ENCODE measurements around the gene KDM4C. TPM values are rescaled to one million over a fixed set of nuclear protein-coding genes. Genes with fewer than 3 reads are reported as not detected.
"Not testable (repeated sequence)": the region's sequence is repeated elsewhere in the genome, so short reads cannot be mapped to it uniquely, and the experiment has no call there.

KDM4C gene
- polyA plus RNA-seq, 1 donor, result 21.6 TPM

DNA sequence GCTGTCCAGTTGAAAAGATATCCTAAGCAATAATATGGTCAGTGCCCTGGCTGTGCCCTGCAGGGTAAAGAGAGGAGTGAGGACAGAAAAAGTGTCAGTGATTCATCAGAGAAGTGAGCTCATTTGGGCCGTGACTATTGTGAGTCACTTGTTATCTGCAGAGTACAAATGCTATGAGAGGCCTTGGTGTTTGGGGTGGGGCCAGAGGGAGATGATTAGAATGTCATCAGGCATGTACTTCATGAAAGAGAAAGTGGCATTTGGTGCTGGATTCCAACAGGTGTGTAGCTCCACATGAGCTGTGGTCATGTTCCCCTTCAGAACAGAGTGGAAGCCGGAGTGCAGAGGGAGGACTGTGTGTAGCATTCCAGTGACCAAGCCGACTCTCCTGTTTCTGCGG, 174.1 kb downstream of the KDM4C start:
- DNase-seq, result no peak

DNA sequence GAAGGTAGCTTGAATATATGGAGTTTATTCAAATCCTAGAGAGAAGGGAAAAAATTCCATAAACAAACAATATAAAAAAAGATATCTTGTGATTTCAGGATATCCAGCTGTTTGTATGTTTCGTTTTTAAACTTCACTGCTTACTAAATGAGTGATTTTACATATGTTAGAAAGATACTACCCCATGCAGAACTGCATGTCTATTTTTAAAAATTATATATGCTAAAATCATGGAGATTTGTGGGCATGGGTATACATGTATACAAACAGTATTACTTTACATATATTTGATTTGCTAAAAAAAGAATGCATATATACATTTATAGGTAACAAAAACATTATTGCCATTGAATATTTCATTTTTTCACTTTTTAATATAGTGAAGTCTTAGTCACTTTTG, 178.3 kb downstream of the KDM4C start:
- DNase-seq, result no peak

DNA sequence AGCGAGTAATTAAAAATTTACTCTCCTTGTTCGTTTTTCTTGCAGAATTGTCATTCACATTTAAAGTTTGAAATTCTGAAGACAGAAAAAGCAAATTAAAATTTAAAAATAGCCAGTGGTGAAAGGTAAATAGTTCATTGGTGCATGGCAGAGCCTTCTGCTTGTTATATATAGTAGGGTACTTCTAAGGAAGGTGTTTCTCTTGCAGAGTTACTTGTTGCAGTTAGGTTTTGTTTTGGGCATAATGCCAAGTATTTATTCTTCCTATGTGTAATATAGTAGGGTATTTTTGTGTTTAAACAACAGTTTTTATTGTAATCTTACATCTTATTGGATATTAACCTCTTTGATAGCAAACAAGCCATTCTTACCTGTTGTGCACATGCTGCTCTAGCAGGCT, 179.4 kb downstream of the KDM4C start:
- no peak for DNase-seq

DNA sequence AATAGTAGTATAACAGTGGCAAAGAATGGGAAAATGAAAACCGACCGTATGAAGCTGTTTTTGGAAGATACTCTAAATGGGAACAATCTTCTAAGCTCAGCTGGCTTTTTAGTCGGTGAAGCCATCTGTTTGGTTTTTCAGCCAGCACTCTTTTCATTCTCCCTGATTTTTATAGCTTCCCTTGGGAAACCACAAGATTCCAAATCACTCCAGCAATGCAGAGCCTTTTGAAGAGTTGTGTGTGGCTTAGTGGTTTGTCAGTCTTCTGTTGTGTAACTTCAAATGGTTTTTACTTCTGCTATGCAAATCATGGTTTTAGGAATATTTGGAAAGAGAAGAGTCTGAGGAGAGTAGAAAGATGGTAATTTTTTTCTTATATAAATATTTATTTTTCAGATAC, 180.7 kb downstream of the KDM4C start:
- DNase-seq, result no peak

DNA sequence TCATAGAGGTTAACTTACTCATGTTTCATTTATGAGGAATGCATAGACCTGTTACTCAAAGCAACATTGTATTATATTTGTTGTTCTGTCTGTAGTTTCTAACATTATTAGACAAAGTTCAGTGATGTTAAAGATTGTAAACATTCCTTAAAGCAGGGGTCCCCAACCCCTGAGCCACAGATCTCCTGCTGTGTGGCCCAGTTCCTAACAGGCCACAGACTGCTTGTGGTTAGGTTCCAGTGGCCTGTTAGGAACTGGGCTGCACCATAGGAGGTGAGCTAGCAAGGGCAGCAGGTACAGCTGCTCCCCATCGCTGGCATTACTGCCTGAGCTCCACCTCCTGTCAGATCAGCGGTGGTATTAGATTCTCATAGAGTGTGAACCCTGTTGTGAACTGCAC, 181.1 kb downstream of the KDM4C start:
- DNase-seq, result no peak

DNA sequence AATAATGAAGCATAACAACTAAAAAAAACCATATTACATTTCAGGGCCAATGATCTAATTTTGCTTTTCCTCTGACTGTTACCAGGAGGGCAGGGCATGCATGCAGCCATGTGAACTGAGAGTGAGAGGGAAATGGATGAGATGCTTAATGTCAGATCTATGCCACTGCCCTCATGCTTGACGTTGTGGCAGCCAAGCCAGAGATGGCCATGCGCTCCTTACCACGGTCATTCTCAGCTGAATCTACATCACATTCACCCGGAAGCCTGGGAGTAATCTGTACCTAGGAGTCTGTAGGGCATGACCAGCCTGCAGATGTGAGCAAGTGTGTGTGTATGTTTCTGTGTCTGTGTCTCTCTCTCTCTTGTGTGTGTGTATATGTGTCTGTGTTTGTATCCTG, 183.7 kb downstream of the KDM4C start:
- DNase-seq, result no peak

DNA sequence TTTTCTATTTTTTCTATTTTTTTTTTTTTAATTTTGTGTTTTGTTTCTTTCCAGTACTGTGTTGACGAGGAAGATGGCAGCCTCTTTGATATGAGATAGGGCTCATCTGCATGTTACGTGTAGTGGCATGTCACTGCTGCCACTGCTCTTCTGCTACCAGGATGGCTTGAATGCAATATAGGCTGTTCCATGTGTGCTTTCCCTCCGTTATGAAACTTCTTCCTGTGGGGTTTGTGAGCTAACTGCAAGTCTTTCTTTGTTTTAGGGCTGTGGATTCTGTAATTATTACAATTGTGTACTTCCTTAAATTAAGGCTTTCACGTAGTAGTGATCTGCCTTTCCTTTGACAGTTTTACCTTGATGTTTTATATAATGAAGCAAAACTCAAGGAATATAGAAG, 184.6 kb downstream of the KDM4C start:
- no peak for DNase-seq

DNA sequence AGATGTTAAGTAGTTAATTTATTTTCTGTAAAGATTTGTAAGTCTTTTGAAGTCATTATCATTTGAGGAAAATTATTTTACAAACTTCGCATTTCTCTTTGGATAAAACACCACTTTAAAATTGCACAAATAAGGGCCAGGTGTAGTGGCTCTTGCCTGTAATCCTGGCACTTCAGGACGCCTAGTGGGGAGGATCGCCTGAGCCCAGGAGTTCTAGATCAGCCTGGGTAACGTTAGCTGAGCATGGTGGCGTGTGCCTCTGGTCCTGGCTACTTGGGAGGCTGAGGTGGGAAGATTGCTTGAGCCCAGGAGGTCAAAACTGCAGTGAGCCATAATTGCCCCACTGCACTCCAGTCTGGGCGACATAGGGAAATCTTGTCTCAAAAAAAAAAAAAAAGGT, 185.5 kb downstream of the KDM4C start:
- DNase-seq, result no peak

DNA sequence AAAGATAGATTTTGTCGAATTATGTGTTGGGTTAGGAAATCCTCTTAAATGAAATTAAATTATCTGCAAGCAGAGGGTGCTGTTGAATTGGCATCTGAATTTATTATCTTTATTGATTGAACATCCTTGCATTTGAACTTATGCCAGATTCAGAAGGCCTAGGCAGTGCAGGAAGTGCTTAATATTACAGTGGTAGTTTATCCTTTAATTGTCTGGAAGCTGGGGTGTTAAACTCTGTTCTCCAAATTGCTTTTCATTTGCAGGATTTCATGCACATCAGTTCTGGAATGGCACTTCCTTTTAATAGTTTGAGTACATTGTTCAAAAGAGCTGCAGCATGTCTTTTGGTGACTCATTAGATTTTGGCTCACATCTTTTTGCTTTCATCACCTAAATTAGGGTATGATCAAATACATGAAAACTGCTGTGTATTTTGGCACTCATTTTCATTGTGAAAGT, 186.3 kb downstream of the KDM4C start:
- DNase-seq, result no peak

DNA sequence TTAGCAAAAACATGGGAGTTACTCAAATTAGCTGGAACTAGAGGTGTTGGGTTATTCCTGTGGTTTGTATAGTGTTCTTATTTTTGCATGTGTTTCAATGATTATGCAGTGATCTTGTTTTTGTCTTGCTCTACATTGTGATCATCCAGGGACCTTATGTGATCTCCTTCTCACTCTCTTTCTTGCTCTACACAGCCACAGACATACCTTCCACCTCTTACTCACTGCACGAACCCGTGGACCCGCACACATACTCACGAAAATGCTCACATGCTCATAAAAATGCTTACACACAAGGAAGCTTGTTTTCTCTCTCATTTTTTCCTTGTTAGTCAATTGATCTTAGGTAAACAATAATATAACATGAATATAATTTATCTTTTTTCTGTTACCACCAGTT, 187.1 kb downstream of the KDM4C start:
- DNase-seq, result no peak

DNA sequence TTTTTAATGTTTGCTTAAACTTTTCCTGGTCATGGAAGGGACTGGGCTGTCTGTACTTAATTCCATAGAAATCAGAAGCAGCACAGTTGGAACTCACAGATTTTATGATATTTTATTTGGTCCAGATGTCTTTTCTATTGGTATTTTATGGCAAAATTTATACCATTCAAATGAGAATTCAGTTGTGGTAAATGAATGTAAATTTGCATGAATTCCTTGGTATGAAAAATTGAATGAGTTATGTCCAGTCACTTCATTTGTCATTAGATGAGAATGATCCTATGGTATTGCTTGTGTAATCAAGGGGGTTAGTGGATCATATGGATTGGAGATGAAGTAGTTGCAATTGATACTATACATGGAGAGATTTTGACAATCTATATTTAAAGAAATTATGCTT, 188.0 kb downstream of the KDM4C start:
- no peak for DNase-seq

DNA sequence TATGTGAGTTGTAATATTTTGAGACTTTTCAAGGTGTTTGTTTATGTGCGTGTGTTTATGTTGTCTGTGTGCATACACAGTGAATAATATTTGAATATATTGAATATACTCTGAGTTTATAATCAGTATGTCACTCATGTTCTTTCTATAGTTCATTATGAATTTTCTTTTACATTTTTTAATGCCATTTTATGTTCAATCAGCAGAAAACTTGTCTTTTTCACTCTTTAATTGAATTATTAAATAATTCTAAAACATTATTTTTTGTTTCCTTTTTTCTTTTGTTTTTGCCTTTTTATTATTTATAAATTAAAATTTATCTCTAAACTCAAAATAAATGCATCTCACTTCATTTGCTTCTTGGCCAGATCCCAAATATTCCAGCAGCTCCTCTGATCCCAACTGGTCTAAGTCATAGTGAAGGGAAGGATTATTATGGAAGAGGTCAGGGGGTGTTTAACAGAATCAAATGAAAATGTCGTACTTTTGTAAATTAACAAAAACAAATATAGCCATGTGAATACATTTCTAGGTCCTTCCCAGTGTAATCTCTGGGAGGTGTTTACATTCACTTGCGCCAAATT, 188.9 kb downstream of the KDM4C start:
- DNase-seq, result no peak

DNA sequence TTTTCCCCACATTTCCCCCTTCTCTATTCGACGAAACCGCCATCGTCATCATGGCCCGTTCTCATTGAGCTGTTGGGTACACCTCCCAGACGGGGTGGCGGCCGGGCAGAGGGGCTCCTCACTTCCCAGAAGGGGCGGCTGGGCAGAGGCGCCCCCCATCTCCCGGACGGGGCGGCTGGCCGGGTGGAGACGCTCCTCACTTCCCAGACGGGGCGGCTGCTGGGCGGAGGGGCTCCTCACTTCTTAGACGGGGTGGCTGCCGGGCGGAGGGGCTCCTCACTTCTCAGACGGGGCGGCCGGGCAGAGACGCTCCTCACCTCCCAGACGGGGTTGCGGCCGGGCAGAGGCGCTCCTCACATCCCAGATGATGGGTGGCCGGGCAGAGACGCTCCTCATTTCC, 191.1 kb downstream of the KDM4C start:
- DNase-seq, result not testable (repeated sequence)

DNA sequence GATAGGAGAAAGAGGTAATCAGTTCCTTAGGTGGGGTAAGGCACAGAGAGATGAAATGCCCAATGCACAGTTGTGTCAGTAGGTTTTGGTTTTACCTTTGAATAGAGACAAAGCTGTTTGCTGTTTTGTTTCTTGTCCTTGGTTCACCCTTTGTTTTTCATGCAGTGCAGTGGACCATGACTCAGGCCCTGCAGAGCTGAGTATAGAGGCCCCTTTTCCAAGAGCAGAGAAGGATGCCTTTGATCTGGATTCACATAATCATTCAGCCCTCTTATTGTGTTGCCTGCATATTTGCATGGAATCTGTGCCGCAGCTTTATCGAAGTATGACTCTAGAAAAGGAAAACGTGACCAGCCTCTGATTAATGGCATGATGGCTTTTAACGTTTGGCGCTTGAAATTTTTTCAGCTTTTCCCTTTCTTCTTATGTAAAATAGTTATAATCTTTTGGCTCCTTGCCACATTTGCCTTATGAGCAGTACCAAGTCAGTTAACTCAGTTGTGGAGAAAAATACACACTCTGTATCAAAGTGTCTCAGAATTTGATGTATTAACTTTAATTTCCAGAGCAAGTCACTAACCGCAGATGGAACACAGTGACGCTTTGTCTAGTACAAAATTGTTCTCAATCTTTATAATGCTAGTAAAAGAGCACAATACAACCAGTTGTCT, 197.6 kb downstream of the KDM4C start:
- DNase-seq, result peak; percentile 38

DNA sequence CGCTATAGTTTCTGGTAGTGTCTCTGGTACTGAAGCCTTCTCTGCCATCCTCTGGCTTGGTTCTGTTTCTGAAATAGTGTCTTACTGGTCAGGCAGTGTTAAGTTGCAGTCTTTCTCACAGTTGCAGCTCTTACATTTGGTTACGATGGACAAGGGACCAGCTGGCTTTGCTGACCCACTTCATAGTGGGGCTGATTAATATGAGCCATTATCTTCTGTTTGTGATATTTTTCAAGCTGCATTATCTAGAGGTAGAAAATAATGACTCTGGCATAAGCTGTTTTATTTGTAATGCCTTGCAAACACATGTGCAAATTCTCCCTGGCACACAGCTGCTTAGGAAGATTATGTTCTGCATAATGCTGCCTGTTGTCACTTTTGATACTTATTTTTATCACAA, 199.1 kb downstream of the KDM4C start:
- DNase-seq, result no peak

DNA sequence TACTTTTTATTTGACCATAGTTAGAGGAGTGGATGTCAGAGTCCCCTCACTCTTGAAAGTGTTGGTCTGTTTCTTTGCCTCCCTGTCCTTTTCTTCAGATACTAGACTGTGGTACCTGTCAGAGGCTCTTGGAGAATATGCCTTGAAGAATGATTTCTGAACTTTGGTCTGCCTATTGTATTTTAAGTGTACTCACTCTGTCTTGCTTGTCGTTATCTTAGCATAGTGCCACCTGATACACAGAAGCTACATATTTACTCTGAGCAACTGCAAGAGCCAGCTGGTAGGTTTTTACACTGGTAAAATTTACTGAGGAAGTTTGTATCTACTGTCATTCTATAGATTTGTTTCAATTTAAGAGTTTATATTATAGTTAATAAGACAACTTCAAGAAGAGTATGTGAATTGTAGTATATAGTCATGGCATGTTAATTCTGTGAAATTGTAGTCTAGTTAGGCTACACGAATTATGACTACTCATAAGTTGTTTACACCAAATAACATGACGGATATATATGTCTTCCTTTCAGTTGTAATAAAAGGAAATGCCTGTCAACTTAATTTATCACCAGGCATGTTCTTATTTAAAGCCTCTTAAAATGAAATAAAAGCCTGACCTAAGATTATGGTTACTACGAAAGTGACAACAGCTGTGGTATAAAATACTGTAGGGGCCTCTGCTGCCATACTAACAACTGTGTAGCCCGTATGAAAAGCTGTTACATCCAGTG, 201.7 kb downstream of the KDM4C start:
- DNase-seq, result no peak

DNA sequence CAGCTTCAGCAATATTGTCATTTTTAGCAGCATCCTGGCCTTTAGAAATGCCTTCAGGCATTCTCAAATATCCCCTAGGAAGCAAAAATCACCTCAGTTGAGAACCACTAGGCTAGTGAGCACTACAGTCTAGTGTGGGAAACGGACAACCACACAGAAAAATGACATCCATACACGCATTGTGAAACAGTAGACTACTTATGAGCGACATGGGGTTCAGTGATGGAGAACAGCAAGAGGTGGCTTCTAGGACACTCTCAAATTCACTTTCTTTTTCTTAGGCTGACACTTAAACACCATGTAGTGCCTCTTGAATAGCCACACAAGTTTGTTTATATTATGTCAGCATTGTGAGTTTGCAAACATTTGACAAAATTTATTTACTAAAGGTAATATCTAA, 203.0 kb downstream of the KDM4C start:
- DNase-seq, result no peak

DNA sequence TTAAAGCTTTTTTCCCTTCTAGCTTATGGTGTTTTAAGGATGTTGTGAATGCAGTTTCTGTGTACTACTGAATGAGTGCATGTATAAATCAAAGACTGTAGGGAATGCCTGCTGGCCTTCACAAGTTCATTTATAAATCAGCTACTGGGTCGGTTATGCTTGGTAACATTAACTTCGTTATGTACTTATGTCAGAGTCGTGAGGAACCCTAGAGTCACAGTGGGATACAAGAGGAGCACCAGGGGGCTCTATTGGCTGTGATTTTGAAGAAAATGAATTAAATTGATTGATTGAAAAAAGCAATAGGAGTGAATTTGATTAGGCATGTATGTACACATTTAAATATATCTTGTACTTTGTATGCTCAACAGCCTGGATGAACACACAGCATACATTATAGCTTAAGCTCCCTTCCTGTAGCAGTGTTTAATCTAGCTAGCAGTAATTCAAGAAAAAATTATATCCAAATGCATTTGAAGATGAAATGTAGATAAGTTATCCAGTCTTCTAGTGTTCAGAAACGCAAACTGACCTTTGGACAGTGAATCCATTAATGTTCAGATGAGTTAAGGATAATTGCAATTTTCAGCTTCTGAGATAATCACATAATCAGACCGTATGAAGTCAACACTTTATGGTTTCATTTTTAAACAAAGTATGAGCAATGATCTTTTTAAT, 204.2 kb downstream of the KDM4C start:
- DNase-seq, result no peak

DNA sequence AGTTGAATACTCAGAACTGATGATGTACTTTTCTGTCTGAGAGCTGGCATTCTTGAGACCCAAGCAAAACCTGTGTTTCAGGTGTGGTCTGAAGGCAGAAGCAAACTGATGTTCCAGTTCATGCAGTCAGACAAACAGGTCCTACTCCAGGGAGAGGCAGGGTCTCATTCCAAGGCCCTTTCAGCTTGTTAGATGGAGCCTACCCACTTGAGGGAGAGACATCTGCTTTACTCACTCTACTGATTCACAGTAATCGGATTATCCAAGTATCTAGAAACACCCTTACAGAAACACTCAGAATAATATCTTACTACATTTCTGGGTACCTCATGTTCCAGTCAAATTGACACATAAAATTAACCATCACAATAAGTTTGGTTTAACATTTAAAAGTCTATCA, 207.8 kb downstream of the KDM4C start:
- no peak for DNase-seq

DNA sequence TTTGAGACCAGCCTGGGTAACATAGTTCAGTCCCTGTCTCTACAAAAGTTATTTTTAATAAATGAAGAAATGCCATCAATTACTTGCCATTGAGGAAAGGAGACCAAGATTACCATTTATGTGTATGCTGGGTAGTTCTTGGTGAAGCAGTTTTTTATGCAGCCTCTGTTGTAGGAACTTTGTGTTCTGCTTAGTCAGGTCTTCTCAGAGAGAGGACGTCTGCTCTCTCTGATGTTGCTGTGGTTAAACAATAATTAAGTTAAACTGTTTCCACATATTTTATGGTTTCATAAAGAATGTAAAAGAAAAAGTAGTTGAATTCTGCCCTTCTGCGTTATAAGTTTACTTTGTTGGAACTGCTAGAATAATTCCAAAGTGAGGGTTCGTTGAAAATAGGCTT, 210.5 kb downstream of the KDM4C start:
- no peak for DNase-seq

DNA sequence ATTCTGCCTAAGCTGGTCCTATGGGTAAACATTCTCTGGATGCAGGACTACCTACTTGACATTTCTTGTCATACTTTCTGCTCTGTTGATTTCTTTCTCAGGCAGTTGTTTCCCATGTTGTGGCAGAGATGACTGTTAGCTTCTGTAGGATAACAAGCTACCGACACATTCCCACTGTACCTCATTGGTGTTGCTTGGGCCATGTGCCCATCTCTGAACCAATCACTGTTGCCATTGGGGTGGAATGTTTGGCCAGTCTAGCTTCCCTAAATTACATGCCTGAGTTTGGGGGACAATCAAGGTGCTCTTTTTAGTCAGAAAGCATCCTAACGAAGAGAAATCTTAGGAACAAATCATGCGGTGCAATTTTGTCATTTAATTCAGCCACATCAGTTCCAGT, 212.0 kb downstream of the KDM4C start:
- no peak for DNase-seq

DNA sequence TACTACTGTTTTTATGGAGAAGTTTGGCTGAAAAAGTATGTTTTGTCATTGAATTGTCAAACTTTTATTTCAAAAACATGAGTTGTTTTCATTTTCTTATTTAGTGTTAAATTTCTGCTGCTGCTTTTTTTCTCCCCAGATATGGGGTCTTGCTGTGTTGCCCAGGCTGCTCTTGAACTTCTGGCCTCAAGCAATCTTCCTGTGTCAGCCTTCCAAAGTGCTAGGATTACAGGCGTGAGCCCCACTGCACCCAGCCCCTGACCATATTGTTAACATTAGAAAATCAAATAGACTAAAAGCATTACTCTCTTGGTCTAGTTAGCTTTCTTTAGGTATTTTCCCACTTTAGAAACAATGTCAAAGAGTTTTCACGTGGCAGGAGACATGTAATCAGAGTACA, 215.3 kb downstream of the KDM4C start:
- no peak for DNase-seq

DNA sequence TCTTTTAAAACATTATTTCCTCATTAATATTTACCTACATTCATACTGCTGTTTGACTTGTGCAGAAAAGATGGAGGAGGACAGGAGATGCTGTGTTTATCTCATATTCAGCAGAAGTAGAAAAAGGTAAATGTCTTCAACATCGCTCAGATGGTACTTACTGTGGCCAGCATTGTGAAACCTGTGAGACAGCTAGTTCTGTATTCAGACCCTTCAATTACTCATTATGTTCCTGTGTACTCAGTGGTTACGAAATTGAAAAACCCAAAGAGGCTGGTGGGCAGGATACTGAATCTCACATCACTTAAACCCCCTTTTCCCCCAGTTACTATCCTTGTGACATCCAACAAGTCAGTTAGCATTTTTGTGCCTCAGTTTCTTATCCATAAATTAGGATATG, 216.0 kb downstream of the KDM4C start:
- no peak for DNase-seq
